ENCODE measurements around the gene FAM20B.
"Not testable (repeated sequence)": the region's sequence is repeated elsewhere in the genome, so short reads cannot be mapped to it uniquely, and the experiment has no call there.

GRCh38 chr1:178988198-178988597 lies 37.5 kb upstream of the FAM20B start:
- TF ChIP-seq CTCF (IDR thresholded peaks at IDR 0.05 in 4 of 5, conservative IDR thresholded peaks at IDR 0.05 in 1 of 5); POLR2A (IDR thresholded peaks at IDR 0.05): not testable (repeated sequence)

Data from gastrocnemius medialis (tissue), 4 donors.